Tibial nerve (tissue), 4 donors: ENCODE data around the gene NFATC3.
"Not testable (repeated sequence)": the region's sequence is repeated elsewhere in the genome, so short reads cannot be mapped to it uniquely, and the experiment has no call there.

ENCODE experiments used
- EP300 ChIP-seq, 2 donors: sonication (generic); formaldehyde crosslinking; IDR thresholded peaks; one replicate each; pipeline ENCODE4 v1.6.1; 2017; ENCODE audit warnings: antibody characterized with exemption in 2 of 2, mild to moderate bottlenecking in 1 of 2
- POLR2A ChIP-seq, 2 donors: fragments of 450-650 bp; IDR thresholded peaks; one replicate each; pipeline ENCODE4 v1.6.1; 2017; ENCODE audit warnings: antibody characterized with exemption in 2 of 2, mild to moderate bottlenecking in 2 of 2, moderate library complexity in 2 of 2
- TF ChIP-seq, protein P1 (sequence below), 5 experiments: fragments of 200-600 bp in 3 of 5; fragments of 450-650 bp in 2 of 5; sonication (generic) in 3 of 5; IDR thresholded peaks; one replicate each; pipeline ENCODE4 v1.5.1; 2016 to 2019; ENCODE audit warnings: antibody characterized with exemption in 5 of 5, mild to moderate bottlenecking in 3 of 5, moderate library complexity in 2 of 5

GRCh38 chr16:68114939-68115338, 29.8 kb downstream of the NFATC3 start:
- TF ChIP-seq, protein P1, sequence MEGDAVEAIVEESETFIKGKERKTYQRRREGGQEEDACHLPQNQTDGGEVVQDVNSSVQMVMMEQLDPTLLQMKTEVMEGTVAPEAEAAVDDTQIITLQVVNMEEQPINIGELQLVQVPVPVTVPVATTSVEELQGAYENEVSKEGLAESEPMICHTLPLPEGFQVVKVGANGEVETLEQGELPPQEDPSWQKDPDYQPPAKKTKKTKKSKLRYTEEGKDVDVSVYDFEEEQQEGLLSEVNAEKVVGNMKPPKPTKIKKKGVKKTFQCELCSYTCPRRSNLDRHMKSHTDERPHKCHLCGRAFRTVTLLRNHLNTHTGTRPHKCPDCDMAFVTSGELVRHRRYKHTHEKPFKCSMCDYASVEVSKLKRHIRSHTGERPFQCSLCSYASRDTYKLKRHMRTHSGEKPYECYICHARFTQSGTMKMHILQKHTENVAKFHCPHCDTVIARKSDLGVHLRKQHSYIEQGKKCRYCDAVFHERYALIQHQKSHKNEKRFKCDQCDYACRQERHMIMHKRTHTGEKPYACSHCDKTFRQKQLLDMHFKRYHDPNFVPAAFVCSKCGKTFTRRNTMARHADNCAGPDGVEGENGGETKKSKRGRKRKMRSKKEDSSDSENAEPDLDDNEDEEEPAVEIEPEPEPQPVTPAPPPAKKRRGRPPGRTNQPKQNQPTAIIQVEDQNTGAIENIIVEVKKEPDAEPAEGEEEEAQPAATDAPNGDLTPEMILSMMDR (IDR thresholded peaks at IDR 0.05), result not testable (repeated sequence)
- not testable (repeated sequence) for TF ChIP-seq POLR2A, EP300 (IDR thresholded peaks at IDR 0.05)
